Measurements from ENCODE around the gene STX4. TPM values are rescaled to one million over a fixed set of nuclear protein-coding genes. Genes with fewer than 3 reads are reported as not detected.

The STX4 gene, protein sequence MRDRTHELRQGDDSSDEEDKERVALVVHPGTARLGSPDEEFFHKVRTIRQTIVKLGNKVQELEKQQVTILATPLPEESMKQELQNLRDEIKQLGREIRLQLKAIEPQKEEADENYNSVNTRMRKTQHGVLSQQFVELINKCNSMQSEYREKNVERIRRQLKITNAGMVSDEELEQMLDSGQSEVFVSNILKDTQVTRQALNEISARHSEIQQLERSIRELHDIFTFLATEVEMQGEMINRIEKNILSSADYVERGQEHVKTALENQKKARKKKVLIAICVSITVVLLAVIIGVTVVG
- 21.7 and 26.1 TPM in 2 replicates for total RNA-seq

DNA sequence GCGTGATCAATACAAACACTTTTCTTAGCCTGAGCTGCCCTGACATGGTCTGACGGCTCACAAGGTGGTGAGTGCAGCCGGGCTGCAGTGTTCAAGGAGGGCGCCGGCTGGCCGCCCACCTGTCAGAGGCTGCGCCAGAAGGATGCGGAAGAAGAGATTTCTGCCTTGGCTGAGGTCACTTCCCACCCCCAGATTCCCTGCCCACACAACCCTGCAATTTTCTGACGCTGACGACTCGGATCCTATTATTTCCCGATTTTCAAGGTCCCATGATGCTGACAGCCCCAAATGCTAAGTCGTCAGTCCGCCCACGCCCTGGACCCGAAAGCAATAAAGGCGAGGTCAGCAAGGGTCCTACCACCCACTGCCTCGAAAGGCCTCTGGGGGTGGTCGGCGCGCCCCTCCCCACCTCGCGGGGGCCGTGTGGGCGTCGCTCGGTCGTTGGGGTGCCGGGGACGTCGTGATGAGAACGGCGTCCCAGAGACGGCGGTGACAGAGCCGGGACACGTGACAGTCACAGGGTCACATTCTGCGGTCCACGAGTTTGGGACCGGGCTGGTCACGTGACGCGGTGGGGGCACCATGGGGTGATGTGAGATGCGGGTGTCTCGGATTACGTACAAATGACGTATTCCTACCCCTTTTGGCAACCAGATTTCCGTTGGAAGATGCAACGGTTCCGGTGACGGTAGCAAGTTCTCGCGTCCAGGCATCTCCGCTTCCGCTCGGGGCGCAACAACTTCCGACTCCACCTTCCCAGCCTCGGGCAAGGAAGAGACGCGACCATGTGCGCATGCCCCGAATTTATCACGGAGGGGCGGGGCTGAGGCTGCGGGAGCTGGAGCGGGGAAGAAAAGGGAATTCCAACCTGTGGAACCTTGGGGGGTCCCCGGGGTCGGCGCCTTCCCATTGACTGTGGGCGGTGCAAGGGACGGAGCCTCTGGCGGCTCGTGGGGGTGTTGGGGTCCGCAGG, at the start of gene STX4:
STX4 (plus strand) TSS at position 823 of the 973 bp plus-strand sequence. CDS start 248 bp downstream, outside the sequence.

DNA sequence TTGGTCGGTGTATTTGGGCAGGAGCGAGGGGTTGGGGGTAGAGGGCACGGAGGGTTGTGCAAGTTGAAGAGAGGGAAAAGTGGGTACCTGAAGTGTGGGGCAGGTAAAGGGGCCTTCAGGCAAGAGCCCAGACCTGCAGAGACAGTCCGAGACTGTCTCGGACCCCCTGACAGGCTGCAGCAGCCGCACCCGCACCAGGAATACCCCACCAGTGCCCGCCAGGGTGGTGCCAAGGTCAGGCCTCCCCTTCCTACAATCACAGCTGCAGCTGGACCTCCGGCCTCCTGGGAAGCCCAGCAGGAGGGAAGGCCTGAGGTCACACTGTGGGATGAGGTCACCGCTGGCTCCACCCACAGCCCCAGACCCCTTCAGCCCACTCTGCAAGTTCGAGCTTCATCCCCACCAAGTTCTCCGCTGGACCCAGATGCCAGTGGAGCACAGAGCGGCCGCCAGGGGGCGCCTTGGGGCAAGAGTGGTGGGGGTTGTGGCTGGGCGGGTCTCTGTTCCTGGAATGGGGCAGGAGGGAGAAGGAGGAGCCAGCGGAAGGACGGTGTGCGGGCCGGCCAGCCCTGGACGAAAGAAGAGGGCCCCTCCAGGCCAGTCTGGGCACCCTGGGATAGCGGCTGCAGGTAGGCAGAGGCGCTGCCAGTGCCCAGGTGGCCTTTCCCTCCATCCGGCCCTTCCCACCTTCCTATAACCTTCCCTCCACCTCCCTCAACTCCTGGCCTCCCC, 48.5 kb upstream of the STX4 start, which contains the start of gene HSD3B7:
HSD3B7 (plus strand) TSS at position 539 of the 732 bp plus-strand sequence. CDS start 452 bp downstream, outside the sequence.

DNA sequence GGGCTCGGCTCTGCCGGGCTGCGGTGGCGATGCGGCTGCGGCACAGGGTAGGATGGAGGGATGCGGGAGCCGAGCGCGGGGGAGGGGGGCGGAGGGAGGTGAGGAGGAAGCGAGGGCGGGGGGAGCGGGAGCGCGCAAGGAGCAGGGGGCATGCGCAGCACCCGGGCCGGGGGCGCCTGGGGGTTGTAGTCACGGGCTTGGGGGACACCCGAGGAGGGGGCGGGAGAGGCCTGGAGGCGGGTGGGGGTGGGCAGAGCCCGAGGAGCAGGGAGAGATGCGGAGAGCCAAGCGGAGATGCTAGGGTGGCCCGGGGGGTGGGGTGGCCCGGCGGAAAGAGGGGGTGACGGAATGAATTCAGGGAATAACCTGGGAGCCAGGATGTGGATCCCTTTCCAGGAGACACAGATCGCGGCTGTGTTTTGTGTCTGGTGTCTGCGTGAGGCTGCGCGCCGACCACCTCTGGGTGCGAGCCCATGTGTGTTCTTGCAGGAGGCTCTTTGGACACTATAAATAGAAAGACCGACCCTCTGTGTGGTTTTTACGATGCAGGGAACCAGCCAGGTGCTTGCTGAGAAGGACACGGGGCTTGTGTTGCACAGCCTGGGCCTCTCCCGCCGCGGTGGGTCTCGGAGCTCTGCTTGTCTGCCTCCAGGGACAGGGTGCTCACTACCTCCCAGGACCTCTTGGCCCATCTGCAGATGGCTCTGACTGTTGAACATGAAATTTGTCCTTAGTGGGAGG, 22.6 kb upstream of the STX4 start, which contains the start of gene STX1B:
STX1B (minus strand) TSS at position 54 of the 741 bp plus-strand sequence. CDS start 242 bp downstream, outside the sequence.

DNA sequence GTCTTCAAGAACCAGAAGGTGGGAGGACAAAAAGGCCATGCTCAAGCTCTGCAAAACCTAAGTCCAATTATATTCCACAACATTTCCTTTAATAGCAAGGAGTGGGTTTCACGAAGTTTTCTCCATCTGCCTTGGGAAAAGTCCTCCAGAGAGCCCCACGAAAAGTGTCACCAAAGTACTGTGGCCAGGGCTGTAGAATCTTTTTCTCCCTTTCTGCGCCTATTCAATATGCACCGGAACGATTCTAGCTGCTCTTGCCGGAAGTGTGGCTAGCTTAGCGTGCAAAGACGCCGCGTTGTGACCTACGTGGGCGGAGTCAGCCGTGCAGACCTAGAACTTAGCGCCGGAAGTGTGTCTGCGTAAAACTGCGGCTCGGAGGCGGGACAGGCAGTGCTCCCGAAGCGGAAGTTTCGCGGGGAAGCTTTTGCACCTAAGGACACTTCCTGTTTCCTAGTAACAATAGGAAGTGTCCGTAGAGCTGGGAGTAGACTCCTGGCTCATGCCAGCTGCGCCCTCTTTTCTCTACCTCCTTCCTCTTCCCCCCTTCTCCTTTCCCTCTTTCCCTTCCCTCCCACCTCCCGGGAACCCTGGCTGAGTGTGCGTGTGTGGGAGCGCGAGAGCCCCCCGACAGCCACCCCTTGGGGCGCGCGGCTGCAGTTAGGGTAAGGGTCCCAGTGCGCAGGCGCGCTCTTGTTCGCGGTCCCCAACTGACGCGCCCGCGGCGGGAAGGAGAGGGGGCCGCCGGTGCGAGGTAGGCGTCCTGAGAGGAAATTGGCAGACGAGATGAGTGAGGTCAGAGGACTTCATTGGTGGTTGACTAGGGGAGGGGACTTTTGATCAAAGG, 40.8 kb downstream of the STX4 start, which contains the start of the genes ZNF646 and ZNF668:
ZNF646 (plus strand) TSS at position 453 of the 844 bp plus-strand sequence. CDS start 1,903 bp downstream, outside the sequence.
ZNF668 (minus strand) TSS at position 271 of the 844 bp plus-strand sequence. CDS start 9,781 bp downstream, outside the sequence.

DNA sequence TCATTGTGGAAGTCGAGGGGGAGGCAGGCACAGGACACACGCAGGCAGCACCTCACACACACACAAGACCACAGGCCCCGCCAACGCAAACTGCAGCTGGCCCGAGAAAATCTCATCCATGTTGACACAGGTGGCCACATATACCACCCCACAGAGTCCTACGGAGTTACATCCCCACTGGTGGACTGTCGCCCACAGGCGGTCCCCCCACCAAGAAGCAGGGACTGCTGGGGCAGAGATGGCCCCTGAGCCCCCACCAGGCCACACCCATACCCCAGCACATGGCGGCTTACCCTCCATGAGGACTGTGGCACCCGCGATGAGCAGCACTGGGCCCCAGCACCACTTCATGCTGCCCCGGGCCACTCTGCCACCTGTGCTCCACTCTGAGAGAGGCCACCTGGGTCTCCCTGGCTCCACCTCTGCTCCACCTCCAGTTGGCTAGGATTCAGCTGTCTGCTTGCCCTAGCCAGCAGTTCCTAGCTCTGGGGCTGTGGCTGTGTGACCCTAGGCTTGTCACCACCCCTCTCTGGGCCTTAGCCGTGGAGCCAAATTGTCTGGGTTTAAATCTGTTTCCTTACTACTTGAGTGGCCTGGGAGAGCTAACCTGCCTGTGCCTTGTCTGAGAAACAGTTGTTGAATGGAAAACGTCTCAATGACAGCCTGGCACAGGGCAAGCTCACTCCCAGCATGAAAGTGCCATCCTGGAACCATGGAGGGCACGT, 55.3 kb downstream of the STX4 start, which contains the start of gene PRSS53:
PRSS53 (minus strand) TSS at position 485 of the 725 bp plus-strand sequence; CDS start at position 351, 134 bp downstream.

Other genes with a start within 250 kb of the STX4 start
- gene ZNF629, start 246.4 kb upstream of the STX4 start, total RNA-seq: 14.5 and 16.2 TPM in 2 replicates
- 34.6 and 38.0 TPM in 2 replicates for gene BCL7C, start 139.5 kb upstream of the STX4 start, total RNA-seq
- 2.4 and 2.6 TPM in 2 replicates for gene CTF1, start 136.9 kb upstream of the STX4 start, total RNA-seq
- gene FBXL19, start 110.0 kb upstream of the STX4 start, total RNA-seq: 11.5 and 12.0 TPM in 2 replicates
- 34.4 and 37.7 TPM in 2 replicates for gene ORAI3, start 84.5 kb upstream of the STX4 start, total RNA-seq
- gene SETD1A, start 75.8 kb upstream of the STX4 start, total RNA-seq: 2.5 and 4.0 TPM in 2 replicates
- gene HSD3B7, start 48.4 kb upstream of the STX4 start, total RNA-seq: 42.6 and 51.9 TPM in 2 replicates
- 1.4 and 2.1 TPM in 2 replicates for gene STX1B, start 22.9 kb upstream of the STX4 start, total RNA-seq
- gene ZNF668, start 40.7 kb downstream of the STX4 start, total RNA-seq: 7.8 and 10.9 TPM in 2 replicates
- gene ZNF646, start 40.9 kb downstream of the STX4 start, total RNA-seq: 12.4 and 13.2 TPM in 2 replicates
- 1.9 and 3.7 TPM in 2 replicates for gene PRSS53, start 55.4 kb downstream of the STX4 start, total RNA-seq
- 149 and 200 TPM in 2 replicates for gene VKORC1, start 61.2 kb downstream of the STX4 start, total RNA-seq
- 32.0 and 32.5 TPM in 2 replicates for gene BCKDK, start 74.8 kb downstream of the STX4 start, total RNA-seq
- gene KAT8, start 84.1 kb downstream of the STX4 start, total RNA-seq: 26.2 and 27.0 TPM in 2 replicates
- gene PRSS8, start 102.2 kb downstream of the STX4 start, total RNA-seq: not detected in 2 replicates
- 0.22 and 0.91 TPM in 2 replicates for gene PRSS36, start 116.5 kb downstream of the STX4 start, total RNA-seq
- gene FUS, start 146.6 kb downstream of the STX4 start, total RNA-seq: 39.7 and 45.1 TPM in 2 replicates
- 42.3 and 43.9 TPM in 2 replicates for gene PYCARD, start 169.2 kb downstream of the STX4 start, total RNA-seq
- not detected in 2 replicates for gene TRIM72, start 180.6 kb downstream of the STX4 start, total RNA-seq
- not detected in 2 replicates for gene PYDC1, start 183.6 kb downstream of the STX4 start, total RNA-seq
- not detected in 2 replicates for gene ITGAM, start 226.4 kb downstream of the STX4 start, total RNA-seq